CD8-positive, alpha-beta memory T cell (primary cell): ENCODE data around the gene UBAC2. TPM values are rescaled to one million over a fixed set of nuclear protein-coding genes. Genes with fewer than 3 reads are reported as not detected.
A peak's percentile ranks its signal among the peaks of the same experiment; 100 is the strongest.

ENCODE experiments used
- CTCF ChIA-PET: fragments of 350-600 bp; sonication (Branson Sonifier 250); formaldehyde crosslinking; loops from one replicate; lab custom pipeline; 2021; ENCODE audit warnings: antibody characterized with exemption; lab: Charles Lee
- POLR2A ChIA-PET: fragments of 350-600 bp; sonication (Branson Sonifier 250); formaldehyde crosslinking; loops from one replicate; lab custom pipeline; 2021; ENCODE audit warnings: antibody characterized with exemption; lab: Charles Lee
- DNase-seq, 5 donors: peaks; one replicate each; pipeline versions ENCODE4 v3.0.0 to v3.0.0-alpha.2; 2020 to 2022; ENCODE audit warnings: mixed read lengths in 1 of 5
- H3K27ac ChIP-seq: one replicate; pipeline ENCODE4 v1.7.0; 2013; ENCODE audit warnings: low read depth, mild to moderate bottlenecking, low read length, moderate library complexity
- H3K27me3 ChIP-seq: 2 replicates; pipeline ENCODE4 v1.7.0; 2013; ENCODE audit warnings: low read length, mild to moderate bottlenecking; ENCODE audit not compliant: insufficient read depth, poor library complexity, severe bottlenecking
- H3K36me3 ChIP-seq: 2 replicates; pipeline ENCODE4 v1.7.0; 2013; ENCODE audit warnings: mild to moderate bottlenecking, low read length, moderate library complexity; ENCODE audit not compliant: insufficient read depth
- H3K4me1 ChIP-seq: 2 replicates; pipeline ENCODE4 v1.7.0; 2013; ENCODE audit warnings: mild to moderate bottlenecking, low read length, moderate library complexity; ENCODE audit not compliant: insufficient read depth
- H3K4me3 ChIP-seq: 2 replicates; pipeline ENCODE4 v1.7.0; 2013; ENCODE audit warnings: mild to moderate bottlenecking, low read length
- H3K9me3 ChIP-seq: 2 replicates; pipeline ENCODE4 v1.7.0; 2013; ENCODE audit warnings: mild to moderate bottlenecking, low read length
- H3K27ac Mint-ChIP-seq, 8 donors: one replicate each; pipeline ENCODE4 v1.8.0; 2020 to 2021; ENCODE audit warnings: mixed read lengths in 8 of 8, mild to moderate bottlenecking in 6 of 8, inconsistent platforms in 3 of 8, moderate library complexity in 3 of 8
- H3K27me3 Mint-ChIP-seq, 2 donors: one replicate each; pipeline ENCODE4 v1.8.0; 2020 to 2021; ENCODE audit warnings: mixed read lengths in 2 of 2, mild to moderate bottlenecking in 1 of 2, moderate library complexity in 1 of 2
- H3K36me3 Mint-ChIP-seq, 3 donors: one replicate each; pipeline ENCODE4 v1.8.0; 2020 to 2021; ENCODE audit warnings: mixed read lengths in 3 of 3, inconsistent platforms in 1 of 3, mild to moderate bottlenecking in 1 of 3
- H3K4me1 Mint-ChIP-seq, 3 donors: one replicate each; pipeline ENCODE4 v1.8.0; 2020 to 2021; ENCODE audit warnings: mixed read lengths in 3 of 3, inconsistent platforms in 1 of 3, mild to moderate bottlenecking in 1 of 3
- H3K4me3 Mint-ChIP-seq, 7 donors: one replicate each; pipeline ENCODE4 v1.8.0; 2020 to 2021; ENCODE audit warnings: mixed read lengths in 7 of 7, mild to moderate bottlenecking in 6 of 7, moderate library complexity in 4 of 7, inconsistent platforms in 2 of 7
- H3K9me3 Mint-ChIP-seq, 5 donors: one replicate each; pipeline ENCODE4 v1.8.0; 2020 to 2022; ENCODE audit warnings: mixed read lengths in 5 of 5, mild to moderate bottlenecking in 3 of 5, moderate library complexity in 2 of 5, inconsistent platforms in 1 of 5
- polyA plus RNA-seq: library from polyadenylated mRNA; unstranded; fragments of 300-500 nt; fragmentation: Illumina TruSeq; gene quantifications from one replicate; pipeline ENCODE4 v1.2.3, GENCODE V29; 2021
- total RNA-seq, 2 experiments: library from RNA; stranded (reverse); gene quantifications; one replicate each; pipeline ENCODE4 v1.2.3, GENCODE V29; 2021

Gene UBAC2
- total and polyA plus RNA-seq, 3 experiments from 2014 or later, result 62.3 to 160 (median 63.7) TPM

DNA sequence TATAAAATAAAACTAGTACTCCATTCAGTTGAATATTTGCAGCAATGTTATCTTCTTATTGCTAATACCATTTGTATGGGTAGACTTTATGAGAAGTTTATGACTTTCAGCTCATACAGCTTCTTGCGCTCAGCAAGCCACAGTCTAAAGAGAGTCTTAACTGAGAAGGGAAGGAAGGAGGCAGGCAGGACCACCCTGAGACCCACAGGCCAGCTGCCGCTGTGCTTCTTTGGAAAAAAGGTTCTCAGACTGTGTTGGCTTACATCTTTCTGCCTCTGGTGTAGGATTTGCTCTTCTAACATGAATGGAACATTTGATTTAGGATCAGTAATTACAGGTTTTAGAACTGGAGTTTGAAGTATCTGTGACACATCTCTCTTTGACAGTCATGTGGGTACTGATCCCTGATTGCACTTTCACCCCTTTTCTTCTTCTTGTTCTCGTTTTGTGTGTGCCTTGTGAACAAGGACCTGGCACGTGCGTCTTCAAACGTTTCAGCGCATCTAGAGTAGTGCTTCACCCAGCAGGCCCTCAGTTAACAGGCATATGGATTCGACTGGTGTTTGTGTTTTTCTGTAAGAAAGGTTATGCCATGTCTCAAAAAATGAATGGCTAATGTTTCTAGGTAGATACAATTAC, 64.6 kb downstream of the UBAC2 start:
- POLR2A ChIA-PET, result interaction anchor here (0.8 to 1.8 kb wide), 7 partner anchors 9 to 172 kb away, joined by 3 to 14 read pairs (median 5); partner anchors contain the start of gene UBAC2
- peaks cover 56 to 70% (median 61%) of the 10 kb centered on the region in 3 donors for H3K4me1 Mint-ChIP-seq
- peak overlapping the region; percentile 69 to 94 (median 90) for H3K27ac Mint-ChIP-seq
- peaks cover 0 to 41% (median 6%) of the 10 kb centered on the region in 3 donors for H3K36me3 Mint-ChIP-seq
- Histone ChIP-seq H3K27ac (no peak overlapping the region), H3K36me3 (no peaks in the 10 kb centered on the region), H3K4me3 (no peak overlapping the region), H3K4me1 (peaks cover 46% of the 10 kb centered on the region), H3K9me3 (no peaks in the 10 kb centered on the region), H3K27me3 (no peaks in the 10 kb centered on the region)
- CTCF ChIA-PET, result interaction anchor here (0.8 to 15.1 kb wide), 33 partner anchors 9 to 235 kb away, joined by 3 to 276 read pairs (median 4); partner anchors contain the start of gene UBAC2
- H3K9me3 Mint-ChIP-seq, result no peaks in the 10 kb centered on the region
- DNase-seq, result no peak
- H3K4me3 Mint-ChIP-seq, result peak overlapping the region; percentile 3 to 59 (median 25)
- no peaks in the 10 kb centered on the region for H3K27me3 Mint-ChIP-seq

DNA sequence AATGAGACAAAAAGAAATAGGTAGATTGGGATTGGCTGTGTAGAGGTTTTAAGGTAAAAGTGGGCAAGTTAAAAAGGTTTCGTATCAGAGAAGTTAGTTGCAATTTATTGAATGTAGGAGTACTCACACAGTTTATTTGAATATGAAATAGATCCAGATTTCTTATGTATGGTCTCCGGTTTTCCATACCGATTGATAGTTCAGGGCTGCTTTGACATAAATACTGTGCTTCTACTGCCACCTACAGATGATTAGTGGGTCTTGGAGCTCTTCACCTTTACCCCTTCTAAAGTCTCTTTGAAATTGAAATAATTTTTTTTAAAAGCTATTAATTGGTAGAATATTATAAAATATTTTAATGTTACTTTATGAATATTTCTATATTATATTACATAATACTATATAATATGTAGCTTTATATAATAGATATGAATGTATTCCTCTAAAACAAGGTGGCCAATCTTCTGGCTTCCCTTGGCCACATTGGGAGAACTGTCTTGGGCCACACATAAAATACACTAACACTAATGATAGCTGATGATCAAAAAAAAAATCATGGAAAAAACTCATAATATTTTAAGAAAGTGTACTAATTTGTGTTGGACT, 65.3 kb downstream of the UBAC2 start:
- peak overlapping the region; percentile 69 to 94 (median 90) for H3K27ac Mint-ChIP-seq
- H3K4me1 ChIP-seq, result peaks cover 46% of the 10 kb centered on the region
- DNase-seq, result peak in 2 of 5 donors; percentile 63 to 66
- POLR2A ChIA-PET, result interaction anchor here (0.5 to 1.5 kb wide), 7 partner anchors 8 to 171 kb away, joined by 3 to 10 read pairs (median 5); partner anchors contain the start of gene UBAC2
- H3K27ac ChIP-seq, result no peak overlapping the region
- CTCF ChIA-PET, result interaction anchor here (0.6 to 15.1 kb wide), 46 partner anchors 9 to 352 kb away, joined by 3 to 276 read pairs (median 5); partner anchors contain the start of gene UBAC2
- H3K9me3 ChIP-seq, result no peaks in the 10 kb centered on the region
- H3K4me1 Mint-ChIP-seq, result peaks cover 58 to 70% (median 62%) of the 10 kb centered on the region in 3 donors
- no peaks in the 10 kb centered on the region for H3K36me3 ChIP-seq
- no peak overlapping the region for H3K4me3 ChIP-seq
- H3K4me3 Mint-ChIP-seq, result peak overlapping the region in 6 of 7 donors; percentile 3 to 59 (median 20)
- H3K9me3 Mint-ChIP-seq, result no peaks in the 10 kb centered on the region
- peaks cover 0 to 39% (median 6%) of the 10 kb centered on the region in 3 donors for H3K36me3 Mint-ChIP-seq
- no peaks in the 10 kb centered on the region for H3K27me3 ChIP-seq
- no peaks in the 10 kb centered on the region for H3K27me3 Mint-ChIP-seq

DNA sequence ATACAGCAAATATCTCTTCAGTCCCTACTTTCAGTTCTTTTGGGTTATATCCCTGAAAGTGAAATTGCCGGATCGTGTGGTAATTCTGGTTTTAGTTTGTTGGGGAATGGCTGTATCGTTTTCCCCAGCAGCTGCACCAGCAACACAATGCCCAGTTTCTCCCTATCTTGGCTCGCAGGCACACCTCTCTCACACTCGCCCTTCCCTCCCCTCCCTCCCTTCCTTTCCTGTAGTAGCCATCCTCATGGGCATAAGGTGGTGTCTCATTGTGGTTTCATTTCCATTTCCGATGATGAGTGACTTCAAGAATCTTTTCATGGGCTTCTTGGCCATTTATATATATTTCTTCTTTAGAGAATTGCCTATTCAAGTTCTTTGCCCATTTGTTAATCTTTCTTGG, 66.2 kb downstream of the UBAC2 start:
- Mint-ChIP-seq H3K9me3 (no peaks in the 10 kb centered on the region), H3K36me3 (peaks cover 0 to 31% (median 6%) of the 10 kb centered on the region in 3 donors), H3K27me3 (no peaks in the 10 kb centered on the region), H3K4me1 (peaks cover 61 to 71% (median 64%) of the 10 kb centered on the region in 3 donors), H3K27ac (peak overlapping the region in 3 of 8 donors; percentile 17 to 82 (median 30)), H3K4me3 (no peak overlapping the region)
- no peak overlapping the region for H3K4me3 ChIP-seq
- H3K4me1 ChIP-seq, result peaks cover 48% of the 10 kb centered on the region
- H3K27ac ChIP-seq, result no peak overlapping the region
- H3K36me3 ChIP-seq, result no peaks in the 10 kb centered on the region
- DNase-seq, result no peak
- H3K27me3 ChIP-seq, result no peaks in the 10 kb centered on the region
- H3K9me3 ChIP-seq, result no peaks in the 10 kb centered on the region
- POLR2A ChIA-PET, result interaction anchor here (1.0 kb wide), 1 partner anchor 94 kb away, joined by 3 read pairs; no protein-coding TSS in a partner anchor
- CTCF ChIA-PET, result interaction anchor here (0.8 to 15.1 kb wide), 26 partner anchors 13 to 174 kb away, joined by 3 to 276 read pairs (median 6); partner anchors contain the start of gene UBAC2

DNA sequence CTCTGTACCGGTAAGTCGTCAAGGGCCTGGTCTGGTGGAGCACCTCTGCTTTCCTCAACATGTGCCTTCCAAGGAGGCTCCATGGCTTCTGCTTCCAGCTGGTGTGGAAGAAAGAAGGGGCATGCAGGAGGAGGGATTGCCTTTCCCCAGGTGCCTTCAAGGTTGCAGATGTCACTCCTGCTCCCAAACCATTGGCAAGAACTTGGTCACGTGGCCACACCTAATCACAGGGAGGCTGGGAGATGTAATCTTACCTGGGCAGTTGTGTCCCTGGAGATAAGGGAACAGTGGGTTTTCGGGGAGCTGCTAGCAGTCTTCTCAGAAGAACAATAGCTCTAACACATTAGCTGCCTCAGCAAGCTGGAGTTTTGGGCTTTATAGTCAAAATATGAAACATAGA, 67.3 kb downstream of the UBAC2 start:
- ChIA-PET POLR2A (interaction anchor here (0.6 kb wide), 1 partner anchor 16 kb away, joined by 3 read pairs; no protein-coding TSS in a partner anchor), CTCF (interaction anchor here (0.9 to 15.1 kb wide), 16 partner anchors 8 to 233 kb away, joined by 3 to 276 read pairs (median 18); partner anchors contain the start of genes GPR18, GPR183, TM9SF2 and UBAC2)
- Histone ChIP-seq H3K4me3 (no peak overlapping the region), H3K36me3 (no peaks in the 10 kb centered on the region), H3K9me3 (no peaks in the 10 kb centered on the region), H3K27ac (no peak overlapping the region), H3K27me3 (no peaks in the 10 kb centered on the region), H3K4me1 (peaks cover 57% of the 10 kb centered on the region)
- DNase-seq, result no peak
- Mint-ChIP-seq H3K4me3 (no peak overlapping the region), H3K27ac (peak overlapping the region in 3 of 8 donors; percentile 17 to 58 (median 19)), H3K4me1 (peaks cover 66 to 74% (median 72%) of the 10 kb centered on the region in 3 donors), H3K9me3 (peaks cover 0 to 2% (median 2%) of the 10 kb centered on the region in 5 donors), H3K27me3 (no peaks in the 10 kb centered on the region), H3K36me3 (peaks cover 0 to 36% (median 7%) of the 10 kb centered on the region in 3 donors)

DNA sequence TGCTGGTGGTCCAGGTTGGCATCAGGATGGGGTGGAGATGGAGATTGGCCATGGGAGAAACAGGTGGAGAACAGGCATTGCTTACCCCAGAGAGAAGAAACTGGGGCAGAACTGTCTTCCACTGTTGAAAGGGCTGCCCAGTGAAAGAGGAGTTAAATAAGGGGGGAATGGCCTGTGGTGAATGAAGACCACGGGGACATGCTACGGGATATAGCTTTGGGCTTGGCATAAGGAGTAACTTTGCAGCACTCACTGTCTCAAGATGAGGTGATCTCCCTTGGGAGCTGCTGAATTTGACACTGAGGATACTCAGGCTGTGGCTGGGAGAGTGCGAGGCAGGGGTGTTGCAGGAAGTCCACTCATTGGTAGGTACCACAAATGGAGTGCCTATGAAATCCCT, 68.2 kb downstream of the UBAC2 start:
- Histone ChIP-seq H3K9me3 (no peaks in the 10 kb centered on the region), H3K36me3 (no peaks in the 10 kb centered on the region), H3K4me1 (peaks cover 57% of the 10 kb centered on the region), H3K27ac (no peak overlapping the region), H3K4me3 (no peak overlapping the region), H3K27me3 (no peaks in the 10 kb centered on the region)
- Mint-ChIP-seq H3K9me3 (peaks cover 0 to 2% (median 2%) of the 10 kb centered on the region in 5 donors), H3K4me1 (peaks cover 65 to 74% (median 72%) of the 10 kb centered on the region in 3 donors), H3K36me3 (peaks cover 0 to 35% (median 7%) of the 10 kb centered on the region in 3 donors), H3K27ac (peak overlapping the region in 7 of 8 donors; percentile 29 to 82 (median 50)), H3K27me3 (no peaks in the 10 kb centered on the region), H3K4me3 (no peak overlapping the region)
- ChIA-PET CTCF (interaction anchor here (0.7 to 15.1 kb wide), 38 partner anchors 8 to 324 kb away, joined by 3 to 276 read pairs (median 10); partner anchors contain the start of genes GPR18, GPR183, TM9SF2 and UBAC2), POLR2A (interaction anchor here (0.7 to 2.9 kb wide), 5 partner anchors 39 to 167 kb away, joined by 3 to 12 read pairs (median 3); partner anchors contain the start of gene UBAC2)
- no peak for DNase-seq

DNA sequence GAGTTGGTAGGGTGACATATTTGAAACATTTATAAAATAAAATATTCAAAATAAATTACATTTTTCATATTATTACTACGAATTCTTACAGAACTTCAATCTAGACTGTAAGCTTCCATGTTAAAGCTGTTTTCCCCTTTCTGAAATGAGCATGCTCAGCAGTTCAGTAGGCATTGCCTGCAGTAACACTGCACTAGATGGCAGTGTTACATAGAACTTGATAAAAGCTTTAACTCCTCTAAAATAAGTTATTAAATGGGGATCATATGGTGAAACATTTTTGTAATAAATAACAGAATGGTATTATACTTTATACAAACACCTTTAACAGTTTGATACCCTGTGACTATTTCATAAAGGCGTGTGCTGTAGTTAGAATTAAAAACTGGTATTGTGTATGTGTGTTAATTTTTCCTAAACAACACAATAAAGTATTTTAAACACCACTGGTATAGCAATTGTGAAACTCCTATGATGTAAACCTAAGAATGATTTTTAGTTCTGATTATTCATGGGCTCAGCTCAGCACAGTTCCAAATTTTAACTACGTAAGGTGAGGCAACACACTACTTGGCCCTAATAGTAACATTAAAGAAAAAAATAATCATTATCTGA, 69.1 kb downstream of the UBAC2 start:
- H3K36me3 Mint-ChIP-seq, result peaks cover 0 to 35% (median 7%) of the 10 kb centered on the region in 3 donors
- ChIA-PET CTCF (interaction anchor here (0.6 to 15.1 kb wide), 60 partner anchors 9 to 386 kb away, joined by 3 to 276 read pairs (median 6); partner anchors contain the start of genes GPR18, GPR183, TM9SF2 and UBAC2), POLR2A (interaction anchor here (0.7 to 2.9 kb wide), 7 partner anchors 12 to 166 kb away, joined by 3 to 12 read pairs (median 3); partner anchors contain the start of genes GPR18 and UBAC2)
- no peaks in the 10 kb centered on the region for H3K9me3 ChIP-seq
- peak in 2 of 5 donors; percentile 52 to 53 for DNase-seq
- H3K27me3 ChIP-seq, result no peaks in the 10 kb centered on the region
- peaks cover 56% of the 10 kb centered on the region for H3K4me1 ChIP-seq
- no peak overlapping the region for H3K4me3 ChIP-seq
- peaks cover 65 to 74% (median 72%) of the 10 kb centered on the region in 3 donors for H3K4me1 Mint-ChIP-seq
- no peaks in the 10 kb centered on the region for H3K27me3 Mint-ChIP-seq
- H3K4me3 Mint-ChIP-seq, result peak overlapping the region in 1 of 7 donors; percentile 18
- no peak overlapping the region for H3K27ac ChIP-seq
- peaks cover 0 to 2% (median 2%) of the 10 kb centered on the region in 5 donors for H3K9me3 Mint-ChIP-seq
- H3K27ac Mint-ChIP-seq, result peak overlapping the region in 7 of 8 donors; percentile 50 to 99 (median 82)
- H3K36me3 ChIP-seq, result no peaks in the 10 kb centered on the region

DNA sequence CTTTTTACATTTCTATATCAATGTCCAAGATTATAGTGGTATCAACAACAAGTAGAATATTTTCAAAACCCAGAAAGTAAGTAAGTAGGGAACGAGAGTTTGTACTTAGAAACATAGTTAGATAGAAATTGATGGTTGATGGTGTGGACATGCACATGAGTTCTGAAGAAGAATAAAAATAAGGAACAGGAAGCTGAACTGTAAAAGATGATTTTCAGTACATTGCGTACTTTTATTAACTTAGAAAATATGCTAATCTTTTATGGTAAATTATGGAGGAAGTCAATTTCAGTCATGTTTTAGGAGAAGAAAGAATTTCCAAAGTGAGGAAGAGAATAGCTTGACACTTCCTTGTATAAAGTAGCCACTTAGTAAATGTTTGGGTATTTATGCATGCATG, 69.9 kb downstream of the UBAC2 start:
- Histone ChIP-seq H3K4me3 (no peak overlapping the region), H3K27ac (no peak overlapping the region), H3K4me1 (peaks cover 56% of the 10 kb centered on the region), H3K36me3 (no peaks in the 10 kb centered on the region), H3K27me3 (no peaks in the 10 kb centered on the region), H3K9me3 (no peaks in the 10 kb centered on the region)
- H3K36me3 Mint-ChIP-seq, result peaks cover 0 to 37% (median 12%) of the 10 kb centered on the region in 3 donors
- H3K27ac Mint-ChIP-seq, result peak overlapping the region in 7 of 8 donors; percentile 68 to 99 (median 93)
- H3K4me3 Mint-ChIP-seq, result no peak overlapping the region
- CTCF ChIA-PET, result interaction anchor here (0.7 to 15.1 kb wide), 39 partner anchors 10 to 237 kb away, joined by 3 to 276 read pairs (median 8); partner anchors contain the start of genes GPR183 and UBAC2
- DNase-seq, result no peak
- POLR2A ChIA-PET, result interaction anchor here (1.5 to 2.9 kb wide), 4 partner anchors 12 to 165 kb away, joined by 3 to 12 read pairs (median 8); partner anchors contain the start of gene GPR18
- H3K9me3 Mint-ChIP-seq, result peaks cover 0 to 2% (median 2%) of the 10 kb centered on the region in 5 donors
- H3K4me1 Mint-ChIP-seq, result peaks cover 66 to 75% (median 72%) of the 10 kb centered on the region in 3 donors
- H3K27me3 Mint-ChIP-seq, result no peaks in the 10 kb centered on the region
